SK-N-MC (cell line): ENCODE data around the gene CERS2.

Experiments
- EZH2 ChIP-seq: fragments of 200-600 bp; sonication (generic); IDR thresholded peaks from one replicate; pipeline ENCODE4 v1.6.1; 2017; ENCODE audit warnings: antibody characterized with exemption
- POLR2AphosphoS5 ChIP-seq: IDR thresholded peaks from 2 replicates; pipeline ENCODE4 v1.6.1; 2012; ENCODE audit warnings: mild to moderate bottlenecking, low read depth, low read length, borderline replicate concordance

- TF ChIP-seq EZH2 (no peak), POLR2AphosphoS5 (no peak)
These were observed 18.0 kb upstream of the CERS2 start for GRCh38 chr1:150992626-150993025.
